ENCODE results near the gene TRIM37. TPM values are rescaled to one million over a fixed set of nuclear protein-coding genes. Genes with fewer than 3 reads are reported as not detected.

The TRIM37 gene
- total and polyA plus RNA-seq, 5 donors from 2014 or later: 8.5 to 27.9 (median 11.4) TPM

Other genes starting within 250 kb of the TRIM37 start
- gene SKA2, start 48.3 kb upstream of the TRIM37 start, total RNA-seq: 37.7 TPM
- gene SKA2, start 48.3 kb upstream of the TRIM37 start, polyA plus RNA-seq: 10 to 100 TPM; 38.5 to 86.7 (median 68.5) TPM
- gene PRR11, start 48.9 kb upstream of the TRIM37 start, total RNA-seq: 3.0 TPM
- 1 to 10 TPM; 1.2 to 1.8 (median 1.5) TPM for gene PRR11, start 48.9 kb upstream of the TRIM37 start, polyA plus RNA-seq
- 10.3 TPM for gene SMG8, start 103.2 kb upstream of the TRIM37 start, total RNA-seq
- gene SMG8, start 103.2 kb upstream of the TRIM37 start, polyA plus RNA-seq: 10 to 100 TPM; 10.3 to 16.6 (median 14.0) TPM
- gene GDPD1, start 113.6 kb upstream of the TRIM37 start, total RNA-seq: 2.9 TPM
- gene GDPD1, start 113.6 kb upstream of the TRIM37 start, polyA plus RNA-seq: 1 to 10 TPM; 1.7 to 3.3 (median 2.8) TPM
- 64.3 TPM for gene YPEL2, start 224.8 kb upstream of the TRIM37 start, total RNA-seq
- gene YPEL2, start 224.8 kb upstream of the TRIM37 start, polyA plus RNA-seq: 10 to 100 TPM; 35.7 to 45.7 (median 41.2) TPM

All from CD4-positive, CD25-positive, alpha-beta regulatory T cell (primary cell).